Activated CD4-positive, alpha-beta T cell treated with anti-CD3 and anti-CD28 coated beads, Interleukin-10, Interleukin-2, amounts not matched to agents 100 ng/mL and 50 ng/mL, durations not matched to agents 16 hours and 8 hours (primary cell): ENCODE results near the gene CCNE1.
"Not testable (repeated sequence)": the region's sequence is repeated elsewhere in the genome, so short reads cannot be mapped to it uniquely, and the experiment has no call there.

Experiments used
- DNase-seq: peaks from one replicate; pipeline ENCODE4 v3.0.0-alpha.2; 2020

The CCNE1 gene

GRCh38 chr19:29789007-29789406 lies 22.8 kb upstream of the CCNE1 start:
- DNase-seq: no peak

DNA sequence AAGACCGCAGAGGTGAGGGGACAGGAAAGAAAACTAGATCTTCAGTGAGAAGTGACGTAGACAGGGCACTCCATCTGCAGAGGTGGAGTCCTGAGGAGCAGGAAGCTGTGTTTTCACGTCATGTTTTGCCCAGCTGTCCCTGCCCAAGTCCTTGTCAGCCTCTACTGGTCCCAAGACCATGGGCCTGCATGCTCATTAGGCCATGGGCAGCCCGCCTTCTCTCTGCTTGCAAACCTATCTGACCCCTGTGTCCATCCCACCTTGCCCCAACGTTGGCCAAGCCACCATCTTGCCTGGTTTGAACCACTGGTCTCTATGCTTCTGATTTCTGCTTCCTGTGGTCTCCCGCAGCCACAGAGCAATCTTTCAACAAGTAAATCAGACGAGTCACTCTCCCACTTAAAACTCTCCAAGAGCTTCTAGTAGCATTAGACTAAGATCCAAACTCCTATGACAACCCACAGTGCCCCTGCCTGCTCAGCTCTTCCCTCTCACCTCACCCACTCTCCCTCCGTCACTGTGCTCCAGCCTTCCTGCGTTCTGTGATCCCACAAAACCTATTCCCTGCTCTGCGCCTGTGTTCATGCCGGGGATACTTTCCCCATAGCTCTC lies 18.6 kb upstream of the CCNE1 start:
- DNase-seq: no peak

DNA sequence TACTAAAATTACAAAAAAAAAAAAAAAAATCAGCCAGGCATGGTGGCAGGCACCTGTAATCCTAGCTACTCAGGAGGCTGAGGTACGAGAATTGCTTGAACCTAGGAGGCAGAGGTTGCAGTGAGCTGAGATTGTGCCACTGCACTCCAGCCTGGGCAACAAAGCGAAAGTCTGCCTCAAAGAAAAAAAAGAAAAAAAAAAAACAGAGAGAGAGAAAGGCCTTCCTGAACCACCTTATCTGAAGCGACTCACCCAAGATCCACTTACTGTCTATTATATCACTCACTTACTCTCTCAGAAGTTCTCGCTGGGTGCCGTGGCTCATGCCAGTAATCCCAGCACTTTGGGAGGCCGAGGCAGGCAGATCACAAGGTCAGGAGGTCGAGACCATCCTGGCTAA lies 17.3 kb upstream of the CCNE1 start:
- not testable (repeated sequence) for DNase-seq

DNA sequence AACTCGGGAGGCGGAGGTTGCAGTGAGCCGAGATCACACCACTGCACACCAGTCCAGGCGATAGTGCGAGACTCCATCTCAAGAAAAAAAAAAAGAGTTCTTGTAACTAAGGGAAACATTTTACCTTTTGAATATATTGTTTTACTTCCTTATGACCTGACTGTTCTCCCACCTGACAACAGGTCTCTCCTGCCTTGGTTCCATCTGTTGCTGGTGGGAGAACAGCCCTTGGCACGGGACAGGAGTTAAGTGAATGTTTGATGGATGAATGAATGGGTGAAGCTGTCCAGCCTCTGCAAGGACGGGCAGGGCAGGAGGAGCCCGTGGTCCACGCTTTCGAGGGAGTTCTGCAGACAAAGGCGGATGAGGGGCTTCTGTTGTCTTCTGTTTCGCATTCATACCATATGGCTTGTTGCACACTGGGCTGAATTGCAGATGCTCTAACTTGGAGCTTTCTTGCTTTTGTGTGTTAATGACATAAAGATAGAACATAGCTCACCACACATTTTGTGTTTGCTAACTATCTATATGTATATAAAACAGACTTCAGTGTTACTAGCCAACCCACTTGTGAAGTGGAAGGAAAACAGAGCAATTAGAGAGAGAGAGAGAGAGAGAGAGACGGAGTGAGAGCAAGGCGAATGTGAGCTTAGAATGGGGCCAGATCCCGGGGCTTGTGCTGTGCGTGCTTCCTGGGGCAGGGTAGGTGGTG lies 16.2 kb upstream of the CCNE1 start:
- DNase-seq: no peak

- DNase-seq: no peak
Measured at GRCh38 chr19:29796173-29796573, 15.6 kb upstream of the CCNE1 start.

GRCh38 chr19:29798774-29799497 lies 12.9 kb upstream of the CCNE1 start:
- DNase-seq: no peak

GRCh38 chr19:29800100-29800825 lies 11.5 kb upstream of the CCNE1 start:
- DNase-seq: no peak

DNA sequence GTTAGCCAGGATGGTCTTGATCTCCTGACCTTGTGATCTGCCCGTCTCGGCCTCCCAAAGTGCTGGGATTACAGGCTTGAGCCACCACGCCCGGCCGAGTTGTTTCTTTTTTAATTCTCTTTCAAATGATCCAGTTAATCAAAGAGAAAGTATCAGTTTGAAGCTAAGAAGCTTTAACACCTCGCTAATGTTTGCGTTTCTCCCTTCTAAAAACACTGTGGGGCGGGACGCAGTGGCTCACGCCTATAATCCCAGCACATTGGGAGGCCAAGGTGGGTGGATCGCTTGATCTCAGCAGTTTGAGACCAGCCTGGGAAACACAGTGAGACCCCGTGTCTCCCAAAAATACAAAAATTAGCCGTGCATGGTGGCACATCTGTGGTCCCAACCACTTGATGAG lies 7.8 kb upstream of the CCNE1 start:
- not testable (repeated sequence) for DNase-seq

- DNase-seq: peak; percentile 69
Measured at GRCh38 chr19:29804493-29804892, 7.3 kb upstream of the CCNE1 start.

DNA sequence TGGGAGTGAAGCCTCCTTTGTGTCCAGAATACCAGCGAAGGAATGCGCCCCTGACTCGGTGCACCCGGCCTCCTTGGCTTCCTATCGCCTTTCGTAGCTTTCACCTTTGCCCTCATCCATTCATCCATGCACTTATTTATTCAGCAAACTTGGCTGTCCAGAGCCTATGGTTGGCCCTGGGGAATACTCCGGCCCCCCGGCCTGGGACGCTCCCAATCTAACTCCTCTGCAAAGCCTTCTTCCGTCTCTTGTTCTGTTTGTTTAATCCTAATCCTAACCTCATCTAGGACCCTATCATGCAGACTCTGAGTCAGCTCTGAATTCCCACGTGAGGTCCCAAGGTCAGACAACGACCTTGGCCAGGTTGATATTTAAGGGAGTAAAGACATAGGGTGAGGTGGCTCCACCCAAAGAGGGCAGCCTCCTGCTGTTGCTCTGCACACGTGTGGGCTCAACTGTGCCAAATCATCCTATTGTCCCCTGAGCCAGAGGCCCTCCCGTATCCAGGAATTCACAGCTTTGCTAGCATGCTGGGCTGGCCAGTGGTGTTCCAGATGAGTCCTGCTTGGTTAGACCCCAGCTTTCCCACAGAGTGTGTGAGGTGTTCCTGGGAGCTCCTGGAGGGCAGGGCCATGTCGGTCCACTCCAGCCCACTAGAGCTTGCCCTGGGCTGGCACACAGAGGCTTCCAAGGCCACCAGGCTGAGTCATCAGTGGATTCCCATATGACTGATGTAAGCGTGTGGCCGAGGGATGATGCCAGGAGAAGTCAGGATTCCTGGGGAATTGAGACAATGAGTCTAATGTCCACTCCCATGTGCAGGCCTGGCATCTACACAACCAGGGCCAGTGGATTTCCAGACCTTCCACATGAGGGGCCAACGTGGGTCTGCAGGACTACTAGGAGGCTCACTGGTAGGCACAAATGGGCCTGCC lies 6.5 kb upstream of the CCNE1 start:
- DNase-seq: no peak

GRCh38 chr19:29806098-29806866 lies 5.5 kb upstream of the CCNE1 start:
- DNase-seq: no peak

DNA sequence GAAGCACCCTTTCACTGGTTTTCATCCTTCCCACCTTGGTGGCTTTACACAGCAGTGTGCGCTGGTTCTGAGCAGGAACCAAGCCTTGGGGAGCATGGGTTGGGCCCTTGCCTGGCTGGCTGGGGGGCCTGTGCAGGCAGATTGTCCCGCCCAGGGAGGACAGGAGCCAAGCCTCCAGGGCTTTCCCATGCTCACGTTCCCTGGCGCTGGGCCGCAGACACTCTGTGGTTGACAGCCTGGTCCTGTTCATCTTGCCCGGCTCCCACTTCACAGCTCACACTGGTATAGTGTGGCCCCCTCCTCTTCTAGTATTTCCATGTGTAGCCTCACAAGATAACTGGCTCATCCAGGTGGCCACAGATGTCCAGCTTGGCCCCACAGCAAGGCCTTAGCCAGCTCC lies 4.6 kb upstream of the CCNE1 start:
- no peak for DNase-seq

DNA sequence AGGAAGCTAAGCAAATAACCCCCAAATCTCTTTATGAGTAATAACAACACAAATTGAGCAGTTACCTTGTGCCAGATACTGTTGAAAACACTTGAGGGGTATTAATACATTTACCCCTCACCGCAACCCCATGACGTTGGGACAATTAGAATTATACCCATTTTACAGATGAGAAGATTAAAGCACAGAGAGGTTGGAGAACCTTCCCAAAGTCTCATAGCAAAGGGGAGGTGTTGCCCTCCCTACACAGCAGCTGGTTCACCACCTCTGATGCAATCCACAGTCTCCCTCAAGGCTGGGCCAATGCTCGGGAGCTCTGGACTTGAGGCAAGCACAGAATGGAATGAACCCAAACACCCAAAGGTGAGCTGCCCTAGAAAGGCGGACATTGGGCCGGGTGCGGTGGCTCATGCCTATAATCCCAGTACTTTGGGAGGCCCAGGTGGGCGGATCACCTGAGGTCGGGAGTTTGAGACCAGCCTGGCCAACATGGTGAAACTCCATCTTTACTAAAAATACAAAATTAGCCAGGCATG lies 3.9 kb upstream of the CCNE1 start:
- DNase-seq: no peak

GRCh38 chr19:29809795-29810503 lies 1.8 kb upstream of the CCNE1 start:
- no peak for DNase-seq

DNA sequence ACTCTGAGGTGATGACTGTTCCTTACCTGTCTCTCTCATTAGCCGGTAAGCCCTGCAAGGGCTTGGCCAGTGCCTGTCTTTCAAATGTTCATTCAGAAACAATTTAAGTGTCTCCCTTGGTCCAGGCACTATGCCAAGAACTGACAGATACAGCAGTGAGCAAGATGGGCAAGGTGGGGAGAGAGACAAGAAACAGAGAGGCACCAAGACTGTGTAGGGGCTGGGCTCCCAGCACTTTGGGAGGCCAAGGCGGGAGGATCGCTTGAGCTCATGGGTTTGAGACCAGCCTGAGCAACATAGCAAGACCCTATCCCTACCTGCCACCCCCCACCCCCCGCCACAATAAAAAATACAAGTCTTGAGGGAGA lies 1.3 kb upstream of the CCNE1 start:
- DNase-seq: no peak

DNA sequence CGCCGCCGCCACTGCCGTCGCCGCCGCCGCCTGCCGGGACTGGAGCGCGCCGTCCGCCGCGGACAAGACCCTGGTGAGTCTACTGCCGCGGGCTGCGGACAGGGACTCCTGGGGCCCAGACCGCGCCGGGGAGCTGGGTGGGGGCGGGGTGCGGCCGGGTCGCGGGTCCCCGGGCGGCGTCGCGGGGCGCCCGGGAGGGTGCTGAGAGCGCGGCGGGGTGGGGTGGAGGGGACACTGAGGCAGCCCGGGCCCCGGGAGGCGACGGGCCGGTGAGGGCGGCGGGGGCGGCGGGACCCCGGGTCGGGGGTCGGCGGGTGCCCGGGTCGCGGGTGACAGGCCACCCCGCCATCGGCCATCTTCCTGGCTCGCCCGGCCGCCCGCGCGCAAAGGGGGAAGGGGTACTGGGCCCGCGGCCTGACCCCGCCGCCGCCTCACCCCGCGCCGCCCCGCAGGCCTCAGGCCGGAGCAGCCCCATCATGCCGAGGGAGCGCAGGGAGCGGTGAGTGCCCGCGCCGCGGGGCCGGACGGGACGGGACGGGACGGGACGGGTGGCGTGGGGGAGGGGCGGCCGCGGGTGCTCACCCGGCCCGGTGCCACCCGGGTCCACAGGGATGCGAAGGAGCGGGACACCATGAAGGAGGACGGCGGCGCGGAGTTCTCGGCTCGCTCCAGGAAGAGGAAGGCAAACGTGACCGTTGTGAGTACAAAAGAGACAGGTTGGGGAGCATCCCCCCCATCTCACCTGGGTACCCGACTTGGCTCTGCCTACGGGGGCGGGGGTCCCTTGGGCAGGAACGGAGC lies 489 bp downstream of the CCNE1 start:
- peak; percentile 24 for DNase-seq

GRCh38 chr19:29812881-29813275 lies 1.1 kb downstream of the CCNE1 start:
- DNase-seq: no peak

DNA sequence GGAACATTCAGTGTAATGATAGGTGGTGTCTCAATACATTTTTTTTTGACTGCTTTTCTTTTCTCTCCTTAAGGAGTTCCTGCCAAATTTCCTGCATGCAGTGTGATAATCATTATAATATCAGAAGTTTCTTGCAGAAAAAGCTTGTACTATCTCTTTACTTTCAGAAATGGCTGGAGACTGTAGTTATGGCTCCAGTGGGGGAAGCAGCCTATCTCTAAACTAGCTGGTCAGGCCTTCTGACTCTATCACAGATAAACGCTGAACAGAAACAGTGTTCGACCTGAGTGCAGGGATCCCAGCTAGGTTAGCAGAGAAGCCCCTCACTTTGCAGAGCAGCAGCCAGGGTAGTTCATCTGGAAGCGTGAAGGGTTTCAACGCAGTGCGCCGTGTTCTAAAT lies 1.9 kb downstream of the CCNE1 start:
- no peak for DNase-seq

DNA sequence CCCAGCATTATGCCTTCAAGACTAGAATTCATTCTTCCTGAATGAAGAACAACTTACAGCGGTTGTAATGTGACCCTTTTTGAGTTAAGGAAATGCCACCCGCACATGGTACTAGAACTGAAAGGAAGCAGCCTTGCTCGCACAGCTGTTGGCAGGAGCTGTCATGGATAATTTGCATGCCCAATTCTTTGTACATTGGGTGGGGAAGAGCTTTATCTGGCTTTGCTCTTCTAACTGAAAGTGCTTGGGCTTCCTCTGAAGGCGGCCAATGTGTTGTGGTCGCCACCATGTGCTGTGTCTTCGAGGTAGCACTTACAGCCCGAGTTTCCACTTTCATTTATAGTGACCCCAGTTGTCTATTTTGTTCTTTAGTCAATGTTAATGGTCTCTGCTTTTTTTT lies 3.4 kb downstream of the CCNE1 start:
- DNase-seq: no peak

DNA sequence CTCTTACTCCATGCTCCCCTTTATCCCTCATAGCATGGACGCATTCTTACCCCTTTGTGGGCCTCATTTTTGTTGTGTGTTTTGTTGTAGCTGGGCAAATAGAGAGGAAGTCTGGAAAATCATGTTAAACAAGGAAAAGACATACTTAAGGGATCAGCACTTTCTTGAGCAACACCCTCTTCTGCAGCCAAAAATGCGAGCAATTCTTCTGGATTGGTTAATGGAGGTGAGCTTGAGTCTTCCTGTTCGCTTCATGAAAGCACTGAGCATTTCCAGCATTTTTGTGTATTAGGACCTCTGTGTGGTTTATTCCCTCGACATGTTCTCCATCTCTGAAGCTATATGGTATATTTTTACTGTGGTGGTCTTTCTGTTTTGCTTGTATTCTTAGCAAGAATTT lies 5.5 kb downstream of the CCNE1 start:
- no peak for DNase-seq
